PC-3 (cell line): ENCODE measurements around the gene ZC3H12C. TPM values are rescaled to one million over a fixed set of nuclear protein-coding genes. Genes with fewer than 3 reads are reported as not detected.

ENCODE experiments used
- ATAC-seq: fragments of 200-7000 bp; cut with Tn5 transposase; 2 replicates; pipeline ENCODE4 v1.9.1; 2020; ENCODE audit warnings: mild to moderate bottlenecking, moderate library complexity
- BruUV-seq: library from RNA; stranded (reverse); fragments of 400-500 nt; replicated peaks from 2 replicates; lab custom pipeline; 2021; lab: Mats Ljungman, UMichigan
- CTCF ChIA-PET: fragments of 300-600 bp; sonication (Branson Sonifier 250); formaldehyde crosslinking; loops from one replicate; lab custom pipeline; 2022; ENCODE audit warnings: antibody characterized with exemption; lab: Charles Lee
- POLR2A ChIA-PET: fragments of 300-600 bp; sonication (Branson Sonifier 250); formaldehyde crosslinking; loops from one replicate; lab custom pipeline; 2022; ENCODE audit warnings: antibody characterized with exemption; ENCODE audit not compliant: unreplicated experiment; lab: Charles Lee
- DNase-seq: peaks from one replicate; pipeline ENCODE4 v3.0.0-alpha.2; 2015
- H2AFZ ChIP-seq: fragments of 300-600 bp; sonication (generic); 2 replicates; pipeline ENCODE4 v1.6.0; 2016; ENCODE audit warnings: antibody characterized with exemption, low read length
- H3F3A ChIP-seq: fragments of 300-600 bp; sonication (generic); one replicate; pipeline ENCODE4 v1.6.0; 2017; ENCODE audit warnings: antibody characterized with exemption, low read length, control low read depth, mild to moderate bottlenecking; ENCODE audit not compliant: unreplicated experiment
- H3K27ac ChIP-seq: fragments of 300-600 bp; sonication (generic); 2 replicates; pipeline ENCODE4 v1.5.1; 2016; ENCODE audit warnings: mild to moderate bottlenecking, low read length
- H3K27me3 ChIP-seq: fragments of 300-600 bp; sonication (generic); 2 replicates; pipeline ENCODE4 v1.6.1; 2016; ENCODE audit warnings: low read length, mixed read lengths
- H3K36me3 ChIP-seq: fragments of 300-600 bp; sonication (generic); 2 replicates; pipeline ENCODE4 v1.6.1; 2016; ENCODE audit warnings: low read depth, mixed run types, low read length, mixed read lengths
- H3K4me1 ChIP-seq: fragments of 300-600 bp; sonication (generic); 2 replicates; pipeline ENCODE4 v1.5.1; 2016; ENCODE audit warnings: low read length; ENCODE audit not compliant: insufficient read depth
- H3K4me2 ChIP-seq: fragments of 300-600 bp; sonication (generic); 2 replicates; pipeline ENCODE4 v1.6.0; 2016; ENCODE audit warnings: low read length
- H3K4me3 ChIP-seq: fragments of 300-600 bp; sonication (generic); 2 replicates; pipeline ENCODE4 v1.5.1; 2016; ENCODE audit warnings: mild to moderate bottlenecking, low read length, mixed read lengths
- H3K79me2 ChIP-seq: fragments of 300-600 bp; sonication (generic); 2 replicates; pipeline ENCODE4 v1.6.1; 2017; ENCODE audit warnings: low read length, mixed read lengths
- H3K9ac ChIP-seq: fragments of 300-600 bp; sonication (generic); 2 replicates; pipeline ENCODE4 v1.6.0; 2016; ENCODE audit warnings: mild to moderate bottlenecking, low read length
- H3K9me2 ChIP-seq: fragments of 300-600 bp; sonication (generic); replicated peaks from 2 replicates; pipeline ENCODE4 v1.6.1; 2016; ENCODE audit warnings: mixed run types, low read length, mixed read lengths
- H3K9me3 ChIP-seq: fragments of 300-600 bp; sonication (generic); 2 replicates; pipeline ENCODE4 v1.6.1; 2016; ENCODE audit warnings: low read length, mixed read lengths
- H4K20me1 ChIP-seq: fragments of 300-600 bp; sonication (generic); 2 replicates; pipeline ENCODE4 v1.6.1; 2016; ENCODE audit warnings: low read length, mixed read lengths
- CTCF ChIP-seq: fragments of 300-600 bp; sonication (generic); conservative IDR thresholded peaks from 2 replicates; pipeline ENCODE4 v1.5.1; 2017; ENCODE audit warnings: antibody characterized with exemption, low read depth, mild to moderate bottlenecking, low read length
- EZH2 ChIP-seq: fragments of 300-600 bp; sonication (generic); IDR thresholded peaks from one replicate; pipeline ENCODE4 v1.6.1; 2017; ENCODE audit warnings: antibody characterized with exemption, mild to moderate bottlenecking, low read length; ENCODE audit not compliant: unreplicated experiment
- EZH2phosphoT487 ChIP-seq: fragments of 300-600 bp; sonication (generic); IDR thresholded peaks from 2 replicates; pipeline ENCODE4 v1.6.1; 2018; ENCODE audit warnings: mild to moderate bottlenecking, antibody characterized with exemption, low read length, borderline replicate concordance
- intact Hi-C: fragments of 100-400 bp; cut with micrococcal nuclease; formaldehyde crosslinking; loops from 2 replicates; pipeline ENCODE4 v1.9.0; 2023
- total RNA-seq: library from RNA; depleted of rRNA; stranded (reverse); fragments of >200 nt; gene quantifications from 2 replicates; pipeline ENCODE4 v1.2.3, GENCODE V29; 2014

Gene ZC3H12C
- total RNA-seq, 1 experiment from 2014 or later, result 30.7 TPM

- intact Hi-C loops, result no loop called here
- no peak overlapping the region for H3K4me2 ChIP-seq
- BruUV-seq, result no TSS peak
- no peak for TF ChIP-seq EZH2
- no peak for TF ChIP-seq CTCF
- no peak for TF ChIP-seq EZH2phosphoT487
- ChIA-PET CTCF (no interaction called here), POLR2A (no interaction called here)
- H3K9me2 ChIP-seq, result no peaks in the 10 kb centered on the region
- H3K27me3 ChIP-seq, result no peaks in the 10 kb centered on the region
- H3F3A ChIP-seq, result peaks cover 5% of the 10 kb centered on the region
- H4K20me1 ChIP-seq, result peaks cover 47% of the 10 kb centered on the region
- H3K79me2 ChIP-seq, result peaks cover 95% of the 10 kb centered on the region
- H2AFZ ChIP-seq, result no peak overlapping the region
- H3K4me3 ChIP-seq, result no peak overlapping the region
- H3K4me1 ChIP-seq, result peaks cover 23% of the 10 kb centered on the region
- H3K9ac ChIP-seq, result no peak overlapping the region
- ATAC-seq (no peak), DNase-seq (no peak)
- H3K27ac ChIP-seq, result no peak overlapping the region
- H3K9me3 ChIP-seq, result no peaks in the 10 kb centered on the region
- peaks cover 11% of the 10 kb centered on the region; the same call in 1 of the 2 replicates for H3K36me3 ChIP-seq
Observed at GRCh38 chr11:110123003-110123402, 29.8 kb downstream of the ZC3H12C start.

- Histone ChIP-seq H3K27me3 (no peaks in the 10 kb centered on the region), H3K4me1 (peaks cover 23% of the 10 kb centered on the region), H4K20me1 (peaks cover 53% of the 10 kb centered on the region), H2AFZ (no peak overlapping the region), H3K9me2 (no peaks in the 10 kb centered on the region), H3K9ac (no peak overlapping the region), H3K36me3 (peaks cover 11% of the 10 kb centered on the region; the same call in 1 of the 2 replicates), H3F3A (peaks cover 5% of the 10 kb centered on the region), H3K27ac (no peak overlapping the region), H3K4me2 (no peak overlapping the region), H3K9me3 (no peaks in the 10 kb centered on the region), H3K4me3 (no peak overlapping the region), H3K79me2 (peaks cover 97% of the 10 kb centered on the region)
- no TSS peak for BruUV-seq
- POLR2A ChIA-PET, result no interaction called here
- no peak for ATAC-seq
- DNase-seq, result no peak
- no peak for TF ChIP-seq CTCF
- TF ChIP-seq EZH2phosphoT487, result no peak
- no peak for TF ChIP-seq EZH2
- intact Hi-C loops, result no loop called here
- CTCF ChIA-PET, result no interaction called here
Observed at GRCh38 chr11:110124605-110125004, 31.4 kb downstream of the ZC3H12C start.

- TF ChIP-seq CTCF (no peak), EZH2 (no peak), EZH2phosphoT487 (no peak)
- Histone ChIP-seq H3K4me1 (peaks cover 14% of the 10 kb centered on the region), H3K9me3 (no peaks in the 10 kb centered on the region), H3K27ac (no peak overlapping the region), H3K36me3 (peaks cover 16% of the 10 kb centered on the region), H3F3A (peaks cover 5% of the 10 kb centered on the region), H3K27me3 (no peaks in the 10 kb centered on the region), H3K9ac (no peak overlapping the region), H3K79me2 (peaks cover 97% of the 10 kb centered on the region), H3K9me2 (no peaks in the 10 kb centered on the region), H2AFZ (no peak overlapping the region), H4K20me1 (peaks cover 44% of the 10 kb centered on the region), H3K4me2 (no peak overlapping the region), H3K4me3 (no peak overlapping the region)
- BruUV-seq, result no TSS peak
- DNase-seq (no peak), ATAC-seq (no peak)
- POLR2A ChIA-PET, result no interaction called here
- CTCF ChIA-PET, result no interaction called here
- intact Hi-C loops, result no loop called here
Observed at GRCh38 chr11:110125632-110126031, 32.4 kb downstream of the ZC3H12C start.
